ENCODE measurements around the gene FARP1. TPM values are rescaled to one million over a fixed set of nuclear protein-coding genes. Genes with fewer than 3 reads are reported as not detected.

Gene FARP1
- total RNA-seq, 2 donors from 2014 or later: 89.5 to 93.6 TPM

DNA sequence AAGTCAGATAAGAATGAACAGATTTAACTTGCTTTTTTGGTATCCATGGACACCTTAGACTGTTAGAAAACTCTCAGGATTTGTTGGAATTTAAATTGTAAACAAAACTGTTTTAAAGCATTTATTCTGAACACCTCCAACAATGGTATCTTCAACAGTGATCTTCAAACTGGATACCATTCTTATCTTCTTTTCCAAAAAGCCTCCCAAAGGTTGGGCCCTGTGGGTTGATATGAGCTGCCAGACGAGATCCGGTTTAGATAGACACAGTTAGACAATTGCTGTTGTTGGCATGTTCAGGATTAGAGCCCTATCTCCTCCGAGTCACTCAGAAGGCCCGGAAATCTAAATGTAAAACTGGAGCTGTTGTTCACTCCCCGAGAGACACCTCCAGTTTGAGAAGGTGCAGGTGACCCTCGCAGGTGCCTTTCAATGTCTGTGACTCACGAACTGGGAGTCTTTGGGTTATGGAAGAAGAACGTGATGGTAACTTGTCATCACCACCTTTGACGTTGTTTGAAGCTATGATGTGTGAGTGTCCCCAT lies 177.7 kb downstream of the FARP1 start:
- intact Hi-C loops (cut with DNase I): no loop called here

DNA sequence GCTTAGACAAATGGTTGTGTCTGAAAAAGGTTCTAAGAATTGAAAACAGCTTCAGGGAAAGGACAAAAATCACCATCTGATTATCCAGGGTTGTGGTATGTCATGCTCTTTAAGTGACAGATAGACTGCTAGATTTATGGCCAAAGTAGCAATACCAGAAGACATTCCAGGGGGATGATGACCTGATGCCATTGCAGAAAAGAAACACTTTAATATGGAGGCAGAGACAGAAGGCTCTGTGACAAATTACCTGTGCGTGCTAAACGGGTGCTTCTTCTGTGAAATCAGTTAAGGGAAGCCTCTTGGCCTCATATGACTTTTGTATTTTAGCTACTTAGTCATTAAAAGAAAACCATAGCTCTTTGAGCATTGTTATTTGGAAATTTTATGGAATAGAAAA lies 178.5 kb downstream of the FARP1 start:
- DNase-seq: no peak
- no peaks in the 10 kb centered on the region for H3K9me3 ChIP-seq
- WGBS, 2 donors: 94 to 97% methylated on average over 2 of the region's 2 CpGs
- H3K27ac ChIP-seq: no peak overlapping the region
- H3K4me3 ChIP-seq: no peak overlapping the region
- peaks cover 4% of the 10 kb centered on the region for H3K4me1 ChIP-seq
- no peak for ATAC-seq
- intact Hi-C loops (cut with DNase I): no loop called here
- no peaks in the 10 kb centered on the region for H3K36me3 ChIP-seq (replicated peaks in 1 of 2; ENCODE audit: insufficient read depth in 1 of 2, low read depth in 2 of 2)
- H3K27me3 ChIP-seq: no peaks in the 10 kb centered on the region
- no peak for TF ChIP-seq POLR2A (IDR thresholded peaks at IDR 0.05)
- TF ChIP-seq, protein P1, sequence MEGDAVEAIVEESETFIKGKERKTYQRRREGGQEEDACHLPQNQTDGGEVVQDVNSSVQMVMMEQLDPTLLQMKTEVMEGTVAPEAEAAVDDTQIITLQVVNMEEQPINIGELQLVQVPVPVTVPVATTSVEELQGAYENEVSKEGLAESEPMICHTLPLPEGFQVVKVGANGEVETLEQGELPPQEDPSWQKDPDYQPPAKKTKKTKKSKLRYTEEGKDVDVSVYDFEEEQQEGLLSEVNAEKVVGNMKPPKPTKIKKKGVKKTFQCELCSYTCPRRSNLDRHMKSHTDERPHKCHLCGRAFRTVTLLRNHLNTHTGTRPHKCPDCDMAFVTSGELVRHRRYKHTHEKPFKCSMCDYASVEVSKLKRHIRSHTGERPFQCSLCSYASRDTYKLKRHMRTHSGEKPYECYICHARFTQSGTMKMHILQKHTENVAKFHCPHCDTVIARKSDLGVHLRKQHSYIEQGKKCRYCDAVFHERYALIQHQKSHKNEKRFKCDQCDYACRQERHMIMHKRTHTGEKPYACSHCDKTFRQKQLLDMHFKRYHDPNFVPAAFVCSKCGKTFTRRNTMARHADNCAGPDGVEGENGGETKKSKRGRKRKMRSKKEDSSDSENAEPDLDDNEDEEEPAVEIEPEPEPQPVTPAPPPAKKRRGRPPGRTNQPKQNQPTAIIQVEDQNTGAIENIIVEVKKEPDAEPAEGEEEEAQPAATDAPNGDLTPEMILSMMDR (IDR thresholded peaks at IDR 0.05): no peak

More for the DNA sequence above, 177.7 kb downstream of the FARP1 start:
- no peak for DNase-seq
- H3K4me1 ChIP-seq: peaks cover 4% of the 10 kb centered on the region
- H3K36me3 ChIP-seq (replicated peaks in 1 of 2; ENCODE audit: insufficient read depth in 1 of 2, low read depth in 2 of 2): no peaks in the 10 kb centered on the region
- WGBS, 2 donors: 87 to 97% methylated on average over 9 of the region's 9 CpGs
- no peaks in the 10 kb centered on the region for H3K27me3 ChIP-seq
- no peak for TF ChIP-seq POLR2A (IDR thresholded peaks at IDR 0.05)
- TF ChIP-seq, protein P1 (IDR thresholded peaks at IDR 0.05): no peak
- no peak overlapping the region for H3K4me3 ChIP-seq
- H3K27ac ChIP-seq: no peak overlapping the region
- ATAC-seq: no peak
- no peaks in the 10 kb centered on the region for H3K9me3 ChIP-seq

DNA sequence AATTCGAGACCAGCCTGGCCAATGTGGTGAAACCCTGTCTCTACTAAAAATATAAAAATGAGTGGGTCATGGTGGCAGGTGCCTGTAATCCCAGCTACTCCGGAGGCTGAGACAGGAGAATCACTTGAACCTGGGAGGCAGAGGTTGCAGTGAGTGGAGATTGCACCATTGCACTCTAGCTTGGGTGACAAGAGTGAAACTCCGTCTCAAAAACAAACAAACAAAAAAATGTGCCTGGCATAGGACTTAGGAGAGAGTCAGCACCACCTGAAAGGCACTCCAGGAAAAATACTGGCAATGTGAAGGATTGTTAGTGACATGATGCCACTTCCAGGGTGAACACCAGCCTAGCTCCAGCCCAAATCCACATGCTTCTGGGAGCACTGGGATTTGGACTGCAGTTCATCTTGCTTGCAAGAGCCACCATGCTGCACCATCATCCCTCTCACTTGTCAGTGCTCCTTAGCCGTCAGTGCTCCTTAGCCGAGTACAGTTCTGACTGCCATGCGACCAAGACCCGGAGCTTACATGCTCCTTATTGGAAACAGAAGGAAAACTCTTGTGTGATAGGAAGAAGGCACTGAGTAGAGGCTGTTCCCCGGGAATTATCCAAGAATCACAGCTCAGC lies 179.3 kb downstream of the FARP1 start:
- Histone ChIP-seq H3K9me3 (no peaks in the 10 kb centered on the region), H3K27ac (no peak overlapping the region), H3K4me1 (peaks cover 4% of the 10 kb centered on the region), H3K27me3 (no peaks in the 10 kb centered on the region), H3K4me3 (no peak overlapping the region), H3K36me3 (replicated peaks in 1 of 2; ENCODE audit: insufficient read depth in 1 of 2, low read depth in 2 of 2) (no peaks in the 10 kb centered on the region)
- WGBS, 2 donors: 78 to 84% methylated on average over 8 of the region's 8 CpGs
- no peak for DNase-seq
- TF ChIP-seq POLR2A (IDR thresholded peaks at IDR 0.05): no peak
- TF ChIP-seq, protein P1 (IDR thresholded peaks at IDR 0.05): no peak
- intact Hi-C loops (cut with DNase I): no loop called here
- no peak for ATAC-seq

DNA sequence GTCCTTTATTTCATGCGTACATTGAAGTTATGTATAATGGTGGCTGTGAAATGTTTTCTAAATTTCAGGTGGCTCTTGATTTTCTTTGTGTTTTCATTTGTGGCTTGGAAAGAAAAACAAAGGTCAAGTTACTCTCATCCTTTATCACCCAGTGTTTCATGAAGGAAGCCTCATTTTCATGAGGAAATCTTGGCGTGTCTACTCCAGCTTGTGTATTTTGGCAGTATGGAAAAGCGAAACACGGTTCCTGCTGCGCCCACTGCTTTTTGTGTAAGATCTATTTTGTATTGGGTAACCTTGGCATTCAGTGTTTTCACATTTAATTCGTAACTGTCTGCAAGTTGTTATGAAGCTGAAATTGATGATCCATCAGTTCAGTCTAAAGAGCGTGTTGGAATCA lies 181.2 kb downstream of the FARP1 start:
- Histone ChIP-seq H3K9me3 (no peaks in the 10 kb centered on the region), H3K36me3 (replicated peaks in 1 of 2; ENCODE audit: insufficient read depth in 1 of 2, low read depth in 2 of 2) (no peaks in the 10 kb centered on the region), H3K27me3 (no peaks in the 10 kb centered on the region), H3K27ac (no peak overlapping the region), H3K4me1 (peaks cover 4% of the 10 kb centered on the region), H3K4me3 (no peak overlapping the region)
- WGBS, 2 donors: 81 to 84% methylated on average over 7 of the region's 7 CpGs
- DNase-seq: no peak
- intact Hi-C loops (cut with DNase I): no loop called here
- TF ChIP-seq POLR2A (IDR thresholded peaks at IDR 0.05): no peak
- TF ChIP-seq, protein P1 (IDR thresholded peaks at IDR 0.05): no peak
- no peak for ATAC-seq

DNA sequence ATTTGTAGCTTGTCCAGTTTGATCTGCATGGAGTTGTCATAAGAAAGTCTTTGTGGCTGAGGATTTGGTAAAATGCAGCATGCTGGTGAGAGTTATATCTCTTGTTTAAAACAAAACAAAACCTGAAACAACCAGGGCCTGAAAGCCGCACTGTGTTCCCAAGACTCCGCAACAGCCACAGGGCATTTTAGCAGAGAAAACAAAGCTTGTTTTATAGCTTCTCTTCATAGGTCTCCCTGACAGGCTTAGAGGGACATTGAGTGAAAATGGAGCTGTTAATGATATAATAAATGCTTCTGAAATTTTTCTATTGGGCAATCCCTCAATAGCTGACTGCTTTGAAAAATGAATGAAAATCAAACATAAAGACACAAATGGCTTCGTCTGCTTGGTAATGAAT lies 182.8 kb downstream of the FARP1 start:
- Histone ChIP-seq H3K9me3 (no peaks in the 10 kb centered on the region), H3K4me3 (no peak overlapping the region), H3K36me3 (replicated peaks in 1 of 2; ENCODE audit: insufficient read depth in 1 of 2, low read depth in 2 of 2) (no peaks in the 10 kb centered on the region), H3K27ac (no peak overlapping the region), H3K4me1 (peaks cover 4% of the 10 kb centered on the region), H3K27me3 (no peaks in the 10 kb centered on the region)
- intact Hi-C loops (cut with DNase I): no loop called here
- WGBS, 2 donors: 56 to 63% methylated on average over 3 of the region's 3 CpGs
- no peak for TF ChIP-seq POLR2A (IDR thresholded peaks at IDR 0.05)
- TF ChIP-seq, protein P1 (IDR thresholded peaks at IDR 0.05): no peak
- ATAC-seq (no peak), DNase-seq (no peak)

All from body of pancreas (tissue), 4 donors.